Activated T-cell treated with anti-CD3 and anti-CD28 coated beads, Interleukin-2, amount 50 U/mL, for 24 hours (primary cell): ENCODE results near the gene NEURL4.
A peak's percentile ranks its signal among the peaks of the same experiment; 100 is the strongest.

Experiments used
- DNase-seq: peaks from one replicate; pipeline ENCODE4 v3.0.0-alpha.2; 2020
- H3K27ac Mint-ChIP-seq: 2 replicates; pipeline ENCODE4 v1.8.0; 2020; ENCODE audit warnings: mild to moderate bottlenecking, mixed read lengths
- H3K27me3 Mint-ChIP-seq: 2 replicates; pipeline ENCODE4 v1.8.0; 2020; ENCODE audit warnings: mixed read lengths
- H3K36me3 Mint-ChIP-seq: 2 replicates; pipeline ENCODE4 v1.8.0; 2020; ENCODE audit warnings: low read depth, mixed read lengths
- H3K4me1 Mint-ChIP-seq: 2 replicates; pipeline ENCODE4 v1.8.0; 2020; ENCODE audit warnings: low read depth, mixed read lengths
- H3K4me3 Mint-ChIP-seq: 2 replicates; pipeline ENCODE4 v1.8.0; 2020; ENCODE audit warnings: mild to moderate bottlenecking, moderate library complexity, mixed read lengths
- H3K9me3 Mint-ChIP-seq: 2 replicates; pipeline ENCODE4 v1.8.0; 2020; ENCODE audit warnings: mixed read lengths

NEURL4 gene

GRCh38 chr17:7290166-7290565 lies 39.0 kb downstream of the NEURL4 start:
- Mint-ChIP-seq H3K27me3 (peaks cover 32% of the 10 kb centered on the region), H3K27ac (no peak overlapping the region), H3K4me3 (no peak overlapping the region), H3K4me1 (peaks cover 7% of the 10 kb centered on the region), H3K36me3 (no peaks in the 10 kb centered on the region), H3K9me3 (no peaks in the 10 kb centered on the region)
- DNase-seq, result no peak

GRCh38 chr17:7289256-7290032 lies 39.7 kb downstream of the NEURL4 start:
- H3K4me1 Mint-ChIP-seq, result peaks cover 3% of the 10 kb centered on the region
- H3K27me3 Mint-ChIP-seq, result peaks cover 29% of the 10 kb centered on the region
- H3K36me3 Mint-ChIP-seq, result no peaks in the 10 kb centered on the region
- no peak for DNase-seq
- no peaks in the 10 kb centered on the region for H3K9me3 Mint-ChIP-seq
- no peak overlapping the region for H3K4me3 Mint-ChIP-seq
- no peak overlapping the region for H3K27ac Mint-ChIP-seq

- no peak for DNase-seq
- Mint-ChIP-seq H3K36me3 (no peaks in the 10 kb centered on the region), H3K4me1 (peaks cover 16% of the 10 kb centered on the region), H3K27ac (no peak overlapping the region), H3K9me3 (no peaks in the 10 kb centered on the region), H3K4me3 (no peak overlapping the region), H3K27me3 (peaks cover 37% of the 10 kb centered on the region)
These were observed 43.5 kb downstream of the NEURL4 start for GRCh38 chr17:7285679-7286078.

- H3K9me3 Mint-ChIP-seq, result no peaks in the 10 kb centered on the region
- no peak overlapping the region for H3K27ac Mint-ChIP-seq
- no peak overlapping the region for H3K4me3 Mint-ChIP-seq
- no peak for DNase-seq
- H3K27me3 Mint-ChIP-seq, result peaks cover 34% of the 10 kb centered on the region
- peaks cover 20% of the 10 kb centered on the region for H3K4me1 Mint-ChIP-seq
- H3K36me3 Mint-ChIP-seq, result no peaks in the 10 kb centered on the region
These were observed 44.2 kb downstream of the NEURL4 start for GRCh38 chr17:7284911-7285310.

GRCh38 chr17:7283471-7284216 lies 45.5 kb downstream of the NEURL4 start:
- Mint-ChIP-seq H3K27me3 (peaks cover 34% of the 10 kb centered on the region), H3K36me3 (no peaks in the 10 kb centered on the region), H3K4me1 (peaks cover 20% of the 10 kb centered on the region), H3K4me3 (no peak overlapping the region), H3K9me3 (no peaks in the 10 kb centered on the region), H3K27ac (no peak overlapping the region)
- no peak for DNase-seq

- Mint-ChIP-seq H3K4me1 (peaks cover 20% of the 10 kb centered on the region), H3K4me3 (no peak overlapping the region), H3K27me3 (peaks cover 32% of the 10 kb centered on the region), H3K27ac (no peak overlapping the region), H3K9me3 (no peaks in the 10 kb centered on the region), H3K36me3 (no peaks in the 10 kb centered on the region)
- DNase-seq, result no peak
These were observed 46.3 kb downstream of the NEURL4 start for GRCh38 chr17:7282752-7283321.

- DNase-seq, result no peak
- Mint-ChIP-seq H3K4me1 (peaks cover 20% of the 10 kb centered on the region), H3K36me3 (no peaks in the 10 kb centered on the region), H3K4me3 (peak overlapping the region; percentile 74), H3K27ac (no peak overlapping the region), H3K9me3 (no peaks in the 10 kb centered on the region), H3K27me3 (peaks cover 32% of the 10 kb centered on the region)
These were observed 47.0 kb downstream of the NEURL4 start for GRCh38 chr17:7281953-7282751.

GRCh38 chr17:7281074-7281952 lies 47.8 kb downstream of the NEURL4 start, which contains the start of gene SLC2A4:
SLC2A4 (plus strand) TSS chr17:7281718; CDS start chr17:7281935, 217 bp downstream.
- H3K27me3 Mint-ChIP-seq, result peaks cover 26% of the 10 kb centered on the region
- H3K4me3 Mint-ChIP-seq, result peak within 1 kb of the TSS; percentile 74
- peak; percentile 92 for DNase-seq
- peak within 1 kb of the TSS; percentile 79 for H3K27ac Mint-ChIP-seq
- H3K9me3 Mint-ChIP-seq, result no peaks in the 10 kb centered on the region
- H3K4me1 Mint-ChIP-seq, result peaks cover 20% of the 10 kb centered on the region
- no peaks in the 10 kb centered on the region for H3K36me3 Mint-ChIP-seq

GRCh38 chr17:7280519-7281073 lies 48.5 kb downstream of the NEURL4 start:
- H3K27me3 Mint-ChIP-seq, result peaks cover 24% of the 10 kb centered on the region
- peak overlapping the region; percentile 74 for H3K4me3 Mint-ChIP-seq
- H3K27ac Mint-ChIP-seq, result peak overlapping the region; percentile 79
- peak; percentile 92 for DNase-seq
- no peaks in the 10 kb centered on the region for H3K36me3 Mint-ChIP-seq
- no peaks in the 10 kb centered on the region for H3K9me3 Mint-ChIP-seq
- H3K4me1 Mint-ChIP-seq, result peaks cover 20% of the 10 kb centered on the region

- Mint-ChIP-seq H3K27me3 (peaks cover 24% of the 10 kb centered on the region), H3K4me3 (no peak overlapping the region), H3K27ac (no peak overlapping the region), H3K4me1 (peaks cover 20% of the 10 kb centered on the region), H3K9me3 (no peaks in the 10 kb centered on the region), H3K36me3 (no peaks in the 10 kb centered on the region)
- DNase-seq, result no peak
These were observed 49.7 kb downstream of the NEURL4 start for GRCh38 chr17:7279448-7279847.

GRCh38 chr17:7266784-7267183 lies 62.4 kb downstream of the NEURL4 start:
- no peak for DNase-seq
- Mint-ChIP-seq H3K4me1 (peaks cover 20% of the 10 kb centered on the region), H3K27ac (no peak overlapping the region), H3K4me3 (no peak overlapping the region), H3K9me3 (no peaks in the 10 kb centered on the region), H3K36me3 (no peaks in the 10 kb centered on the region), H3K27me3 (peaks cover 26% of the 10 kb centered on the region)
